ENCODE results near the gene TESK2. TPM values are rescaled to one million over a fixed set of nuclear protein-coding genes. Genes with fewer than 3 reads are reported as not detected.

TESK2 gene
- total RNA-seq, 1 experiment from 2014 or later, result 5.0 TPM

DNA sequence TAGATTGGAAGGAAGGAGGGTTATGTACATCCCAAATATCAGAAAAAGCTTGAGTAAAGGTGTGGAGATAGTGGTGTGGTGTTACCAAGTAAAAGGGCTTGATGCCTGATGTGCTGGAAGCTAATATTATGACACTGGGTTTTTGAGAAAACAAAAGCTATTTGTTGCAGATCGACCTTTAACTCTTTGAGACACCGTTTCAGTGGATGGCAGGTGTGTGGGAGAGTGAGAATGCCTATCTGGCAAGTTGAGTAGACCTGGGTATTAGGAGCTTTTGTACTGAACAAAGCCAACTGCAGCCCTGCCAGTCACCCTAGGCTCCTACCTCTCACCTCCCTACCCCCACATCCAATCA lies 10.5 kb upstream of the TESK2 start:
- Histone ChIP-seq H3K4me3 (replicated peaks in 1 of 2; ENCODE audit: low read depth in 1 of 2, low read length in 2 of 2) (peak overlapping the region; percentile 68 to 92; a peak in 3 of 4 replicates), H3K9ac (ENCODE audit: low read length) (no peak overlapping the region), H3K27me3 (ENCODE audit: insufficient read depth, low read length) (no peaks in the 10 kb centered on the region), H4K20me1 (ENCODE audit: insufficient read depth) (no peaks in the 10 kb centered on the region), H3K36me3 (ENCODE audit: control insufficient read depth in 1 of 2, insufficient read depth in 2 of 2, low read length in 2 of 2) (no peaks in the 10 kb centered on the region), H3K4me2 (ENCODE audit: low read length) (peak overlapping the region; percentile 94), H3K27ac (ENCODE audit: low read depth, low read length) (no peak overlapping the region), H3K4me1 (ENCODE audit: control insufficient read depth in 1 of 2, insufficient read depth in 2 of 2, low read length in 2 of 2) (peaks cover 2 to 18% of the 10 kb centered on the region in 2 experiments; a peak in 3 of 4 replicates), H3K9me2 (ENCODE audit: insufficient read depth) (no peaks in the 10 kb centered on the region), H3K79me2 (ENCODE audit: insufficient read depth, low read length) (peaks cover 21% of the 10 kb centered on the region), H3K9me3 (ENCODE audit: control insufficient read depth in 1 of 2, insufficient read depth in 1 of 2, low read depth in 1 of 2, low read length in 2 of 2) (no peaks in the 10 kb centered on the region), H2AFZ (ENCODE audit: low read depth, low read length, poor library complexity, severe bottlenecking) (no peak overlapping the region)
- no peak for ATAC-seq
- ChIA-PET RAD21 (ENCODE audit: low non-redundant PET in 1 of 2, low total read pairs in 2 of 2, uncharacterized antibody in 2 of 2, unreplicated experiment in 2 of 2) (interaction anchor here in 1 of 2 experiments (1.2 kb wide), 1 partner anchor 21 kb away, joined by 3 read pairs; the partner anchor contains the start of gene PRDX1), POLR2A (interaction anchor here (1.3 to 3.3 kb wide), 4 partner anchors 20 to 780 kb away, joined by 3 to 44 read pairs (median 10); partner anchors contain the start of genes MUTYH, PRDX1 and TOE1), CTCF (no interaction called here)
- TF ChIP-seq SIN3A (IDR thresholded peaks at IDR 0.05; ENCODE audit: low read depth), result no peak
- TF ChIP-seq, protein P1, sequence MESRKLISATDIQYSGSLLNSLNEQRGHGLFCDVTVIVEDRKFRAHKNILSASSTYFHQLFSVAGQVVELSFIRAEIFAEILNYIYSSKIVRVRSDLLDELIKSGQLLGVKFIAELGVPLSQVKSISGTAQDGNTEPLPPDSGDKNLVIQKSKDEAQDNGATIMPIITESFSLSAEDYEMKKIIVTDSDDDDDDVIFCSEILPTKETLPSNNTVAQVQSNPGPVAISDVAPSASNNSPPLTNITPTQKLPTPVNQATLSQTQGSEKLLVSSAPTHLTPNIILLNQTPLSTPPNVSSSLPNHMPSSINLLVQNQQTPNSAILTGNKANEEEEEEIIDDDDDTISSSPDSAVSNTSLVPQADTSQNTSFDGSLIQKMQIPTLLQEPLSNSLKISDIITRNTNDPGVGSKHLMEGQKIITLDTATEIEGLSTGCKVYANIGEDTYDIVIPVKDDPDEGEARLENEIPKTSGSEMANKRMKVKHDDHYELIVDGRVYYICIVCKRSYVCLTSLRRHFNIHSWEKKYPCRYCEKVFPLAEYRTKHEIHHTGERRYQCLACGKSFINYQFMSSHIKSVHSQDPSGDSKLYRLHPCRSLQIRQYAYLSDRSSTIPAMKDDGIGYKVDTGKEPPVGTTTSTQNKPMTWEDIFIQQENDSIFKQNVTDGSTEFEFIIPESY (IDR thresholded peaks at IDR 0.05; ENCODE audit: extremely low read depth, insufficient replicate concordance, low read length), result no peak
- TF ChIP-seq POLR2AphosphoS5 (IDR thresholded peaks at IDR 0.05; ENCODE audit: low read depth, low read length), result no peak
- TF ChIP-seq JUND (IDR thresholded peaks at IDR 0.05), result no peak
- no peak for TF ChIP-seq ELF1 (IDR thresholded peaks at IDR 0.05; ENCODE audit: borderline replicate concordance, low read depth)
- no peak for TF ChIP-seq ZNF274 (IDR thresholded peaks at IDR 0.05; ENCODE audit: low read depth, low read length)
- intact Hi-C loops (cut with micrococcal nuclease), result loop anchor here (5.0 kb wide), 1 partner anchor 676 kb away; the partner anchor contains the start of genes P3R3URF and TSPAN1
- BruUV-seq (replicated peaks), result no TSS peak
- no peak for DNase-seq (ENCODE audit: low read depth, low spot score)

DNA sequence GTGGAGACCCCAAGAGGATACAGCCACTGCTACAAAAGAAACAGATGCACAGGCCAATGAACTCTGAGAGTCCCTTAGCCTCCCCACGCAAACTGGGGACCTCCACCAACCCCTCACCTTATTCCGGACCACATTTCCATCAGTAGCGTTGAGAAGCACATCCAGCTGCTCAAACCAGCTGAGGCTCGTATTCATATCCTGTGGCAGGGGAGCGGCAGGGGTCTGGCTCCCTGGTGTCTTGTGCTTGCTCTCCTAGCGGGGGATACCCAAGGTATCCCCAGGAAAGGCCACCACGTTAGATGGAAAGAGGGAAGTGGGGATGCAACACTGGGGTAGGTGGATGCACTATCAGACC lies 8.4 kb upstream of the TESK2 start:
- TSS peak; percentile 59 for BruUV-seq (replicated peaks)
- H3K9ac ChIP-seq (ENCODE audit: low read length), result peak overlapping the region; percentile 68
- H3K9me2 ChIP-seq (ENCODE audit: insufficient read depth), result no peaks in the 10 kb centered on the region
- H3K36me3 ChIP-seq (ENCODE audit: control insufficient read depth in 1 of 2, insufficient read depth in 2 of 2, low read length in 2 of 2), result no peaks in the 10 kb centered on the region
- peak overlapping the region; percentile 36 for H3K27ac ChIP-seq (ENCODE audit: low read depth, low read length)
- no peaks in the 10 kb centered on the region for H3K27me3 ChIP-seq (ENCODE audit: insufficient read depth, low read length)
- ATAC-seq (no peak; the same call in 1 of the 2 replicates), DNase-seq (ENCODE audit: low read depth, low spot score) (no peak)
- ChIA-PET POLR2A (interaction anchor here (0.7 to 3.3 kb wide), 11 partner anchors 9 to 778 kb away, joined by 3 to 44 read pairs (median 3); partner anchors contain the start of genes AKR1A1, GPBP1L1, MUTYH and PRDX1), RAD21 (ENCODE audit: low non-redundant PET in 1 of 2, low total read pairs in 2 of 2, uncharacterized antibody in 2 of 2, unreplicated experiment in 2 of 2) (interaction anchor here in 1 of 2 experiments (1.1 kb wide), 1 partner anchor 8 kb away, joined by 4 read pairs; the partner anchor contains the start of gene TESK2), CTCF (interaction anchor here (0.9 to 2.3 kb wide), 3 partner anchors 13 to 195 kb away, joined by 3 to 9 read pairs (median 3); no protein-coding TSS in a partner anchor)
- H3K4me3 ChIP-seq (replicated peaks in 1 of 2; ENCODE audit: low read depth in 1 of 2, low read length in 2 of 2), result peak overlapping the region; percentile 68 to 92
- peak; percentile 3 for TF ChIP-seq POLR2A (IDR thresholded peaks at IDR 0.05; ENCODE audit: borderline replicate concordance, extremely low read depth, insufficient read depth, insufficient read length)
- TF ChIP-seq, protein P2, sequence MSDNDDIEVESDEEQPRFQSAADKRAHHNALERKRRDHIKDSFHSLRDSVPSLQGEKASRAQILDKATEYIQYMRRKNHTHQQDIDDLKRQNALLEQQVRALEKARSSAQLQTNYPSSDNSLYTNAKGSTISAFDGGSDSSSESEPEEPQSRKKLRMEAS (IDR thresholded peaks at IDR 0.05), result no peak
- TF ChIP-seq SIN3A (IDR thresholded peaks at IDR 0.05; ENCODE audit: low read depth), result peak; percentile 48; the same call in 1 of the 2 replicates
- H2AFZ ChIP-seq (ENCODE audit: low read depth, low read length, poor library complexity, severe bottlenecking), result peak overlapping the region; percentile 49
- peak overlapping the region; percentile 94 for H3K4me2 ChIP-seq (ENCODE audit: low read length)
- intact Hi-C loops (cut with micrococcal nuclease), result no loop called here
- peaks cover 21% of the 10 kb centered on the region for H3K79me2 ChIP-seq (ENCODE audit: insufficient read depth, low read length)
- peaks cover 2 to 18% of the 10 kb centered on the region in 2 experiments; a peak in 3 of 4 replicates for H3K4me1 ChIP-seq (ENCODE audit: control insufficient read depth in 1 of 2, insufficient read depth in 2 of 2, low read length in 2 of 2)
- H4K20me1 ChIP-seq (ENCODE audit: insufficient read depth), result no peaks in the 10 kb centered on the region
- no peaks in the 10 kb centered on the region for H3K9me3 ChIP-seq (ENCODE audit: control insufficient read depth in 1 of 2, insufficient read depth in 1 of 2, low read depth in 1 of 2, low read length in 2 of 2)
